Skin epidermis (tissue), 12 donors: Measurements from ENCODE around the gene UBE2V1.
"Not testable (repeated sequence)": the region's sequence is repeated elsewhere in the genome, so short reads cannot be mapped to it uniquely, and the experiment has no call there.

Source experiments
- H3K27ac ChIP-seq, 21 experiments: fragments of 200-600 bp; sonication (generic) in 11 of 21; one replicate each; pipeline ENCODE4 v1.5.0; 2020; ENCODE audit warnings: mild to moderate bottlenecking in 3 of 21, inconsistent platforms in 2 of 21, moderate library complexity in 2 of 21
- H3K4me3 ChIP-seq, 7 experiments: fragments of 200-600 bp; sonication (generic) in 2 of 7; one replicate each; pipeline ENCODE4 v1.5.0; 2020; ENCODE audit warnings: inconsistent platforms in 2 of 7, mild to moderate bottlenecking in 2 of 7, moderate library complexity in 1 of 7

Gene UBE2V1

GRCh38 chr20:50120935-50121693 lies 8.2 kb upstream of the UBE2V1 start:
- H3K4me3 ChIP-seq, result no peak overlapping the region
- H3K27ac ChIP-seq, result no peak overlapping the region

- Histone ChIP-seq H3K27ac (no peak overlapping the region), H3K4me3 (no peak overlapping the region)
Measured at GRCh38 chr20:50118203-50118602, 5.3 kb upstream of the UBE2V1 start.

GRCh38 chr20:50116368-50116999 lies 3.5 kb upstream of the UBE2V1 start:
- H3K4me3 ChIP-seq, result peak overlapping the region; percentile 22 to 41 (median 26)
- H3K27ac ChIP-seq, result peak overlapping the region in 15 of 21 experiments; percentile 1 to 83 (median 59)

- peak overlapping the region in 18 of 21 experiments; percentile 12 to 83 (median 63) for H3K27ac ChIP-seq
- peak overlapping the region; percentile 22 to 41 (median 26) for H3K4me3 ChIP-seq
Measured at GRCh38 chr20:50115591-50116367, 2.8 kb upstream of the UBE2V1 start.

GRCh38 chr20:50115041-50115512 lies 2.1 kb upstream of the UBE2V1 start:
- H3K4me3 ChIP-seq, result peak overlapping the region in 6 of 7 experiments; percentile 25 to 41 (median 29)

GRCh38 chr20:50113420-50114224 lies 672 bp upstream of the UBE2V1 start:
- H3K4me3 ChIP-seq, result peak overlapping the region; percentile 76 to 97 (median 96)
- peak overlapping the region in 20 of 21 experiments; percentile 90 to 100 (median 98) for H3K27ac ChIP-seq

More at GRCh38 chr20:50115041-50115512, 2.1 kb upstream of the UBE2V1 start:
- H3K27ac ChIP-seq, result peak overlapping the region in 15 of 21 experiments; percentile 12 to 83 (median 67)

GRCh38 chr20:50111829-50112495 lies 988 bp downstream of the UBE2V1 start:
- peak overlapping the region in 20 of 21 experiments; percentile 90 to 100 (median 98) for H3K27ac ChIP-seq
- H3K4me3 ChIP-seq, result peak overlapping the region; percentile 76 to 97 (median 96)

GRCh38 chr20:50111120-50111828 lies 1.7 kb downstream of the UBE2V1 start:
- Histone ChIP-seq H3K27ac (peak overlapping the region in 20 of 21 experiments; percentile 16 to 100 (median 98)), H3K4me3 (peak overlapping the region; percentile 76 to 97 (median 96))

- Histone ChIP-seq H3K27ac (peak overlapping the region in 15 of 21 experiments; percentile 9 to 100 (median 91)), H3K4me3 (no peak overlapping the region)
Measured at GRCh38 chr20:50110141-50111047, 2.6 kb downstream of the UBE2V1 start.

GRCh38 chr20:50108556-50109235 lies 4.3 kb downstream of the UBE2V1 start:
- H3K4me3 ChIP-seq, result no peak overlapping the region
- peak overlapping the region in 5 of 21 experiments; percentile 0 to 65 (median 18) for H3K27ac ChIP-seq

- H3K27ac ChIP-seq, result peak overlapping the region in 7 of 21 experiments; percentile 0 to 65 (median 18)
- no peak overlapping the region for H3K4me3 ChIP-seq
Measured at GRCh38 chr20:50107796-50108331, 5.1 kb downstream of the UBE2V1 start.

GRCh38 chr20:50107086-50107660 lies 5.8 kb downstream of the UBE2V1 start:
- peak overlapping the region in 3 of 21 experiments; percentile 3 to 11 (median 3) for H3K27ac ChIP-seq

GRCh38 chr20:50106669-50107068 lies 6.3 kb downstream of the UBE2V1 start:
- H3K4me3 ChIP-seq, result not testable (repeated sequence)
- H3K27ac ChIP-seq, result peak overlapping the region in 1 of 21 experiments; percentile 11

More at GRCh38 chr20:50107086-50107660, 5.8 kb downstream of the UBE2V1 start:
- H3K4me3 ChIP-seq, result no peak overlapping the region

GRCh38 chr20:50103464-50104107 lies 9.4 kb downstream of the UBE2V1 start:
- H3K27ac ChIP-seq, result peak overlapping the region in 2 of 21 experiments; percentile 25 to 36
- not testable (repeated sequence) for H3K4me3 ChIP-seq

GRCh38 chr20:50102551-50102950 lies 10.4 kb downstream of the UBE2V1 start:
- H3K27ac ChIP-seq, result peak overlapping the region in 1 of 21 experiments; percentile 16
- H3K4me3 ChIP-seq, result not testable (repeated sequence)
